IMR-90 (cell line): ENCODE data around the gene ASTE1. TPM values are rescaled to one million over a fixed set of nuclear protein-coding genes. Genes with fewer than 3 reads are reported as not detected.

Experiments used
- ATAC-seq: fragments of 200-7000 bp; cut with Tn5 transposase; 2 replicates; pipeline ENCODE4 v1.9.1; 2020; ENCODE audit warnings: low read depth, mild to moderate bottlenecking, moderate library complexity
- BruUV-seq: library from RNA; stranded (reverse); fragments of 400-500 nt; replicated peaks from 2 replicates; lab custom pipeline; 2021; lab: Mats Ljungman, UMichigan
- CTCF ChIA-PET: fragments of 300-600 bp; formaldehyde crosslinking; extraction: SDS; loops from one replicate; lab custom pipeline; 2021; ENCODE audit warnings: antibody characterized with exemption; lab: Yijun Ruan, JAX
- POLR2A ChIA-PET: fragments of 300-600 bp; sonication (Branson Sonifier 250); formaldehyde crosslinking; loops from one replicate; lab custom pipeline; 2022; ENCODE audit warnings: antibody characterized with exemption; ENCODE audit not compliant: unreplicated experiment; lab: Charles Lee
- DNase-seq: peaks from one replicate; pipeline ENCODE4 v3.0.0; 2013
- H2AFZ ChIP-seq: replicated peaks from 2 replicates; pipeline ENCODE3; 2013; ENCODE audit warnings: low read length, mild to moderate bottlenecking; ENCODE audit not compliant: poor library complexity
- H2AK5ac ChIP-seq: 2 replicates; pipeline ENCODE4 v1.6.1; 2013; ENCODE audit warnings: low read depth, low read length, inconsistent platforms
- H2AK9ac ChIP-seq: replicated peaks from 2 replicates; pipeline ENCODE3; 2013; ENCODE audit warnings: mild to moderate bottlenecking, low read depth, low read length, moderate library complexity; ENCODE audit not compliant: poor library complexity
- H2BK120ac ChIP-seq: 2 replicates; pipeline ENCODE4 v1.6.1; 2013; ENCODE audit warnings: low read depth, low read length, inconsistent platforms
- H2BK15ac ChIP-seq: 3 replicates; pipeline ENCODE4 v1.6.1; 2013; ENCODE audit warnings: low read depth, low read length, inconsistent platforms
- H2BK20ac ChIP-seq: 2 replicates; pipeline ENCODE4 v1.6.1; 2013; ENCODE audit warnings: low read depth, mild to moderate bottlenecking, inconsistent platforms, low read length, moderate library complexity
- H2BK5ac ChIP-seq: 2 replicates; pipeline ENCODE4 v1.6.1; 2013; ENCODE audit warnings: mild to moderate bottlenecking, low read depth, low read length, inconsistent platforms; ENCODE audit not compliant: poor library complexity, severe bottlenecking
- H3K14ac ChIP-seq: replicated peaks from 2 replicates; pipeline ENCODE4 v1.6.1; 2013; ENCODE audit warnings: low read depth, low read length, inconsistent platforms
- H3K18ac ChIP-seq: 2 replicates; pipeline ENCODE4 v1.6.1; 2013; ENCODE audit warnings: low read depth, low read length, control low read depth
- H3K23ac ChIP-seq: 2 replicates; pipeline ENCODE4 v1.6.1; 2013; ENCODE audit warnings: low read depth, low read length, inconsistent platforms
- H3K27ac ChIP-seq: 2 replicates; pipeline ENCODE4 v1.5.1; 2013; ENCODE audit warnings: mild to moderate bottlenecking, control low read depth, low read length; ENCODE audit not compliant: insufficient read depth
- H3K27me3 ChIP-seq: 2 replicates; pipeline ENCODE4 v1.6.1; 2013; ENCODE audit warnings: low read length; ENCODE audit not compliant: control insufficient read depth, insufficient read depth
- H3K36me3 ChIP-seq: 2 replicates; pipeline ENCODE4 v1.6.1; 2013; ENCODE audit warnings: low read length, mixed read lengths; ENCODE audit not compliant: control insufficient read depth, insufficient read depth
- H3K4ac ChIP-seq: 2 replicates; pipeline ENCODE4 v1.6.1; 2013; ENCODE audit warnings: low read depth, low read length, inconsistent platforms
- H3K4me1 ChIP-seq: 2 replicates; pipeline ENCODE4 v1.6.1; 2013; ENCODE audit warnings: low read length, mixed read lengths; ENCODE audit not compliant: control insufficient read depth, insufficient read depth
- H3K4me2 ChIP-seq: 2 replicates; pipeline ENCODE4 v1.6.1; 2013; ENCODE audit warnings: low read depth, mild to moderate bottlenecking, control low read depth, low read length, moderate library complexity
- H3K4me3 ChIP-seq: 2 replicates; pipeline ENCODE4 v1.5.1; 2013; ENCODE audit warnings: low read depth, mild to moderate bottlenecking, control low read depth, low read length, moderate library complexity; ENCODE audit not compliant: insufficient read depth
- H3K56ac ChIP-seq: 2 replicates; pipeline ENCODE4 v1.6.1; 2013; ENCODE audit warnings: low read length, inconsistent platforms; ENCODE audit not compliant: insufficient read depth; ENCODE audit errors: extremely low read depth
- H3K79me1 ChIP-seq, 2 experiments: 2 replicates each; pipeline ENCODE4 v1.6.1; 2013; ENCODE audit warnings: low read length in 2 of 2, inconsistent platforms in 1 of 2, low read depth in 1 of 2
- H3K9ac ChIP-seq: 2 replicates; pipeline ENCODE4 v1.6.1; 2013; ENCODE audit warnings: low read depth, low read length, control low read depth
- H3K9me1 ChIP-seq: 2 replicates; pipeline ENCODE4 v1.6.1; 2013; ENCODE audit warnings: low read length, inconsistent platforms; ENCODE audit not compliant: insufficient read depth
- H3K9me3 ChIP-seq: 2 replicates; pipeline ENCODE4 v1.6.1; 2013; ENCODE audit warnings: low read length; ENCODE audit not compliant: control insufficient read depth, insufficient read depth
- H4K20me1 ChIP-seq: 2 replicates; pipeline ENCODE4 v1.6.1; 2013; ENCODE audit warnings: low read length, inconsistent platforms; ENCODE audit not compliant: insufficient read depth
- H4K5ac ChIP-seq: 2 replicates; pipeline ENCODE4 v1.6.1; 2013; ENCODE audit warnings: mild to moderate bottlenecking, low read depth, low read length, control low read depth
- H4K8ac ChIP-seq, 2 experiments: 2 replicates each; pipeline ENCODE4 v1.6.1; 2013; ENCODE audit warnings: low read depth in 2 of 2, low read length in 2 of 2, control low read depth in 1 of 2, inconsistent platforms in 1 of 2
- H4K91ac ChIP-seq: 2 replicates; pipeline ENCODE4 v1.6.1; 2013; ENCODE audit warnings: low read depth, low read length, inconsistent platforms; ENCODE audit not compliant: insufficient read depth
- BHLHE40 ChIP-seq: fragments of 150-350 bp; IDR thresholded peaks from 2 replicates; pipeline ENCODE4 v1.6.1; 2016; ENCODE audit warnings: mild to moderate bottlenecking, low read depth, low read length
- CHD1 ChIP-seq: IDR thresholded peaks from 2 replicates; pipeline ENCODE4 v1.6.1; 2012; ENCODE audit warnings: low read depth, low read length, improper control_type of control experiment
- MAFK ChIP-seq: IDR thresholded peaks from 2 replicates; pipeline ENCODE4 v1.6.1; 2012; ENCODE audit warnings: low read depth, low read length, improper control_type of control experiment
- MAZ ChIP-seq: IDR thresholded peaks from 2 replicates; pipeline ENCODE4 v1.6.1; 2012; ENCODE audit warnings: low read depth, mild to moderate bottlenecking, low read length, improper control_type of control experiment, moderate library complexity, borderline replicate concordance
- MXI1 ChIP-seq: IDR thresholded peaks from 2 replicates; pipeline ENCODE4 v1.6.1; 2012; ENCODE audit warnings: low read depth, mild to moderate bottlenecking, low read length, moderate library complexity, borderline replicate concordance
- NFE2L2 ChIP-seq: fragments of 150-350 bp; IDR thresholded peaks from 2 replicates; pipeline ENCODE4 v1.6.1; 2016; ENCODE audit warnings: low read depth, mild to moderate bottlenecking, low read length
- POLR2A ChIP-seq: IDR thresholded peaks from 2 replicates; pipeline ENCODE4 v1.6.1; 2012; ENCODE audit warnings: mild to moderate bottlenecking, low read depth, low read length
- RCOR1 ChIP-seq: IDR thresholded peaks from 2 replicates; pipeline ENCODE4 v1.6.1; 2012; ENCODE audit warnings: mild to moderate bottlenecking, low read length, improper control_type of control experiment; ENCODE audit not compliant: insufficient replicate concordance
- RFX5 ChIP-seq: IDR thresholded peaks from 2 replicates; pipeline ENCODE4 v1.8.0; 2012; ENCODE audit warnings: low read depth, mild to moderate bottlenecking, low read length, moderate library complexity
- SMC3 ChIP-seq: fragments of 150-350 bp; IDR thresholded peaks from 2 replicates; pipeline ENCODE4 v1.6.1; 2016; ENCODE audit warnings: low read depth, mild to moderate bottlenecking, antibody characterized with exemption, low read length, moderate library complexity
- WGBS, 2 experiments: methylation state at CpG; one replicate each; pipeline versions ENCODE4 v1.1.5 to v1.1.7; 2013; ENCODE audit warnings: missing lambda C conversion rate in 2 of 2; ENCODE audit not compliant: insufficient read length in 1 of 2; ENCODE audit errors: extremely low coverage in 2 of 2; 5-methylcytosine and 5-hydroxymethylcytosine counted together
- dilution Hi-C: fragments of 300-500 bp; cut with HindIII; formaldehyde crosslinking; loops from one replicate; pipeline ENCODE4 v1.14.3; 2018; ENCODE audit warnings: low sequenced_read_pairs; ENCODE audit not compliant: unreplicated experiment
- in situ Hi-C: fragments of 300-500 bp; cut with MboI; formaldehyde crosslinking; loops from 3 replicates; pipeline ENCODE4 v1.14.3; 2019; ENCODE audit warnings: low sequenced_read_pairs, inconsistent platforms, mixed read lengths
- intact Hi-C: fragments of 100-400 bp; cut with micrococcal nuclease; formaldehyde crosslinking; loops from 2 replicates; pipeline ENCODE4 v1.10.0; 2022
- polyA plus RNA-seq, 3 experiments: library from polyadenylated mRNA; depleted of rRNA; stranded (reverse); fragments of >200 nt; gene quantifications; 2 replicates each; pipeline ENCODE4 v1.2.3, GENCODE V29; 2012; ENCODE audit warnings: low replicate concordance in 1 of 3
- total RNA-seq: library from RNA; depleted of rRNA; stranded (reverse); fragments of >200 nt; gene quantifications from 2 replicates; pipeline ENCODE4 v1.2.3, GENCODE V29; 2012
- TF ChIP-seq, protein P1 (sequence below): conservative IDR thresholded peaks from 2 replicates; pipeline ENCODE4 v1.5.1; 2012; ENCODE audit warnings: mild to moderate bottlenecking, low read depth, low read length, improper control_type of control experiment

The ASTE1 gene
- total and polyA plus RNA-seq, 2 of the 4 experiments (the other 2 are of a cell fraction) = 3.2 to 7.5 TPM

DNA sequence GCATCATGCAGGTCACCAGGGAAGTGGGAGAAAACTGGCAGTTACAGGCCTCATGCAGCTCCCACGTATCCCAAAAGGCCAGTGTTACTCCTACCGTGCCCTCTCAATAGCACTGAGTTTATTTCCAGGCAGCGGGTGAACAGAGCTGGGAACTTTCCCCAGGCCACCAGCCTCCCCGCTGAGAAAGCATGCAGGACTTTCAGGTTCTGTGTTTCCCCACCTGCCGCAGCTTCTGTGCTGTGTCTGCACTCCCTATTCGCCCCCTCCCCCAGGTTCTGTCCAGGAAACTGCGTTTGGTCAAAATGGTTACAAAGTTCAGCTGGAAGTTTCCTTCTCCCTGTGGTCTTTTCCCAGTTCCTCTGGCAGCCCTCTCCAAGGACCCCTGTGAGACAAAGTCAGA lies 21.4 kb upstream of the ASTE1 start:
- Histone ChIP-seq H3K9ac (no peak overlapping the region), H4K91ac (no peak overlapping the region), H3K9me1 (no peaks in the 10 kb centered on the region), H3K23ac (no peak overlapping the region), H3K4me3 (no peak overlapping the region), H2BK20ac (no peak overlapping the region), H2AFZ (no peak overlapping the region), H3K56ac (no peak overlapping the region), H3K4me1 (no peaks in the 10 kb centered on the region), H3K4me2 (no peak overlapping the region), H3K79me1 (no peaks in the 10 kb centered on the region), H3K18ac (no peak overlapping the region), H4K5ac (no peak overlapping the region), H2AK9ac (no peak overlapping the region), H3K4ac (no peak overlapping the region), H3K27me3 (no peaks in the 10 kb centered on the region), H3K36me3 (no peaks in the 10 kb centered on the region), H4K8ac (no peak overlapping the region), H3K9me3 (no peaks in the 10 kb centered on the region), H3K27ac (no peak overlapping the region), H2AK5ac (no peak overlapping the region), H4K20me1 (no peaks in the 10 kb centered on the region), H2BK120ac (no peak overlapping the region), H2BK5ac (no peak overlapping the region), H3K14ac (no peak overlapping the region), H2BK15ac (no peak overlapping the region)
- intact Hi-C loops (no loop called here), dilution Hi-C loops (no loop called here), in situ Hi-C loops (loop anchor here (25.0 kb wide), 2 partner anchors 439 to 989 kb away; partner anchors contain the start of gene CPNE4)
- DNase-seq (no peak), ATAC-seq (no peak)
- ChIA-PET CTCF (interaction anchor here (0.9 kb wide), 1 partner anchor 15 kb away, joined by 4 read pairs; no protein-coding TSS in a partner anchor), POLR2A (no interaction called here)
- TF ChIP-seq SMC3 (no peak), RCOR1 (no peak), MAFK (no peak), MAZ (no peak), MXI1 (no peak), CHD1 (no peak), RFX5 (no peak), BHLHE40 (no peak), NFE2L2 (no peak), POLR2A (no peak)
- TF ChIP-seq, protein P1, sequence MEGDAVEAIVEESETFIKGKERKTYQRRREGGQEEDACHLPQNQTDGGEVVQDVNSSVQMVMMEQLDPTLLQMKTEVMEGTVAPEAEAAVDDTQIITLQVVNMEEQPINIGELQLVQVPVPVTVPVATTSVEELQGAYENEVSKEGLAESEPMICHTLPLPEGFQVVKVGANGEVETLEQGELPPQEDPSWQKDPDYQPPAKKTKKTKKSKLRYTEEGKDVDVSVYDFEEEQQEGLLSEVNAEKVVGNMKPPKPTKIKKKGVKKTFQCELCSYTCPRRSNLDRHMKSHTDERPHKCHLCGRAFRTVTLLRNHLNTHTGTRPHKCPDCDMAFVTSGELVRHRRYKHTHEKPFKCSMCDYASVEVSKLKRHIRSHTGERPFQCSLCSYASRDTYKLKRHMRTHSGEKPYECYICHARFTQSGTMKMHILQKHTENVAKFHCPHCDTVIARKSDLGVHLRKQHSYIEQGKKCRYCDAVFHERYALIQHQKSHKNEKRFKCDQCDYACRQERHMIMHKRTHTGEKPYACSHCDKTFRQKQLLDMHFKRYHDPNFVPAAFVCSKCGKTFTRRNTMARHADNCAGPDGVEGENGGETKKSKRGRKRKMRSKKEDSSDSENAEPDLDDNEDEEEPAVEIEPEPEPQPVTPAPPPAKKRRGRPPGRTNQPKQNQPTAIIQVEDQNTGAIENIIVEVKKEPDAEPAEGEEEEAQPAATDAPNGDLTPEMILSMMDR = no peak
- BruUV-seq = no TSS peak
- 88% methylated on average over 4 of the region's 7 CpGs; no CpG with 5 or more reads in 1 of the 2 experiments for WGBS, 2 experiments
